H1 (cell line): Measurements from ENCODE around the gene METTL2A. TPM values are rescaled to one million over a fixed set of nuclear protein-coding genes. Genes with fewer than 3 reads are reported as not detected.
A peak's percentile ranks its signal among the peaks of the same experiment; 100 is the strongest.
"Not testable (repeated sequence)": the region's sequence is repeated elsewhere in the genome, so short reads cannot be mapped to it uniquely, and the experiment has no call there.

ENCODE experiments used
- CTCF ChIA-PET: fragments of 300-600 bp; sonication (Branson Sonifier 250); formaldehyde crosslinking; loops from one replicate; lab custom pipeline; 2021; ENCODE audit not compliant: partially characterized antibody; lab: Charles Lee
- POLR2A ChIA-PET: fragments of 300-600 bp; sonication (Branson Sonifier 250); formaldehyde crosslinking; loops from one replicate; lab custom pipeline; 2021; ENCODE audit warnings: inconsistent platforms; ENCODE audit not compliant: partially characterized antibody; lab: Charles Lee
- DNase-seq, 2 experiments: peaks; one replicate each; pipeline versions ENCODE4 v3.0.0 to v3.0.0-alpha.2; 2010 to 2022; ENCODE audit warnings: low spot score in 2 of 2, low read depth in 1 of 2, mixed read lengths in 1 of 2
- FAIRE-seq: peaks from 2 replicates; lab custom pipeline; 2011; peaks lifted over from hg19 to GRCh38; lab: Jason Lieb, UNC
- H2AFZ ChIP-seq: 2 replicates; pipeline ENCODE4 v1.8.1; 2012; ENCODE audit warnings: low read length, inconsistent platforms
- H2AK5ac ChIP-seq: 2 replicates; pipeline ENCODE4 v1.6.1; 2013; ENCODE audit warnings: low read depth, low read length
- H2BK120ac ChIP-seq: replicated peaks from 2 replicates; pipeline ENCODE3; 2013; ENCODE audit warnings: low read depth, low read length, inconsistent platforms
- H2BK12ac ChIP-seq: 2 replicates; pipeline ENCODE4 v1.6.1; 2013; ENCODE audit warnings: low read depth, low read length
- H2BK15ac ChIP-seq: 2 replicates; pipeline ENCODE4 v1.6.1; 2013; ENCODE audit warnings: low read length
- H2BK20ac ChIP-seq: 2 replicates; pipeline ENCODE4 v1.6.1; 2013; ENCODE audit warnings: low read length
- H2BK5ac ChIP-seq: 2 replicates; pipeline ENCODE4 v1.6.1; 2013; ENCODE audit warnings: low read depth, low read length
- H3K14ac ChIP-seq: 2 replicates; pipeline ENCODE4 v1.6.1; 2013; ENCODE audit warnings: inconsistent platforms; ENCODE audit not compliant: insufficient read length
- H3K18ac ChIP-seq: 2 replicates; pipeline ENCODE4 v1.6.1; 2013; ENCODE audit warnings: low read length; ENCODE audit errors: extremely low read depth
- H3K23ac ChIP-seq: 2 replicates; pipeline ENCODE4 v1.6.1; 2013; ENCODE audit warnings: inconsistent platforms; ENCODE audit not compliant: insufficient read length
- H3K23me2 ChIP-seq: 2 replicates; pipeline ENCODE4 v1.6.1; 2013; ENCODE audit warnings: low read depth, low read length
- H3K27ac ChIP-seq: 2 replicates; pipeline ENCODE4 v1.6.1; 2011; ENCODE audit warnings: low read depth, low read length, inconsistent platforms
- H3K27me3 ChIP-seq, 4 experiments: replicated peaks in 1 of 4; 1 replicate in 1 of 4; 2 replicates in 3 of 4; pipeline versions ENCODE4 v1.6.1 to v1.8.1; 2011 to 2013; ENCODE audit warnings: low read length in 3 of 4, mild to moderate bottlenecking in 3 of 4, inconsistent platforms in 2 of 4, mixed read lengths in 2 of 4, moderate library complexity in 1 of 4; ENCODE audit not compliant: control insufficient read depth in 3 of 4, insufficient read depth in 3 of 4; ENCODE audit errors: extremely low read depth in 1 of 4
- H3K36me3 ChIP-seq, 4 experiments: 2 replicates each; pipeline versions ENCODE4 v1.6.1 to v1.8.1; 2011 to 2013; ENCODE audit warnings: mild to moderate bottlenecking in 4 of 4, low read length in 3 of 4, moderate library complexity in 2 of 4, control low read depth in 1 of 4, inconsistent platforms in 1 of 4; ENCODE audit not compliant: insufficient read depth in 4 of 4, control insufficient read depth in 2 of 4
- H3K4ac ChIP-seq: replicated peaks from 2 replicates; pipeline ENCODE3; 2013; ENCODE audit warnings: low read length, low read depth, mixed read lengths, inconsistent platforms; ENCODE audit not compliant: insufficient read length
- H3K4me1 ChIP-seq, 4 experiments: replicated peaks in 1 of 4; 1 replicate in 1 of 4; 2 replicates in 3 of 4; pipeline versions ENCODE4 v1.6.1 to v1.8.1; 2011 to 2013; ENCODE audit warnings: low read length in 3 of 4, inconsistent platforms in 2 of 4, mixed read lengths in 1 of 4; ENCODE audit not compliant: insufficient read depth in 4 of 4, control insufficient read depth in 3 of 4
- H3K4me2 ChIP-seq, 2 experiments: 2 replicates each; pipeline versions ENCODE4 v1.6.1 to v1.8.1; 2011 to 2013; ENCODE audit warnings: low read depth in 2 of 2, low read length in 2 of 2, control low read depth in 1 of 2, inconsistent platforms in 1 of 2, mild to moderate bottlenecking in 1 of 2; ENCODE audit not compliant: insufficient read depth in 1 of 2
- H3K4me3 ChIP-seq, 4 experiments: fragments of 200-600, 300-600 bp in 1 of 4; sonication (generic), shearing (Covaris generic), sonication (Bioruptor Twin) in 1 of 4; 2 replicates each; pipeline versions ENCODE4 v1.5.1 to v1.8.1; 2011 to 2016; ENCODE audit warnings: low read length in 4 of 4, low read depth in 3 of 4, control low read depth in 2 of 4, inconsistent platforms in 2 of 4, mild to moderate bottlenecking in 2 of 4, mixed read lengths in 1 of 4, moderate library complexity in 1 of 4; ENCODE audit not compliant: insufficient read depth in 2 of 4; ENCODE audit errors: extremely low read depth in 1 of 4
- H3K56ac ChIP-seq: replicated peaks from 2 replicates; pipeline ENCODE3; 2013; ENCODE audit warnings: low read depth, mild to moderate bottlenecking, mixed read lengths, low read length, inconsistent platforms; ENCODE audit not compliant: insufficient read length
- H3K79me1 ChIP-seq: 2 replicates; pipeline ENCODE4 v1.6.1; 2013; ENCODE audit warnings: low read depth, low read length, control low read depth
- H3K79me2 ChIP-seq, 2 experiments: 2 replicates each; pipeline versions ENCODE4 v1.6.1 to v1.8.1; 2012 to 2013; ENCODE audit warnings: low read length in 2 of 2, mild to moderate bottlenecking in 2 of 2, inconsistent platforms in 1 of 2; ENCODE audit not compliant: insufficient read depth in 2 of 2, control insufficient read depth in 1 of 2
- H3K9ac ChIP-seq, 4 experiments: replicated peaks in 1 of 4; 1 replicate in 1 of 4; 2 replicates in 3 of 4; pipeline versions ENCODE4 v1.6.1 to v1.8.1; 2011 to 2013; ENCODE audit warnings: low read depth in 3 of 4, low read length in 3 of 4, control low read depth in 2 of 4, mild to moderate bottlenecking in 2 of 4, moderate library complexity in 2 of 4, inconsistent platforms in 1 of 4; ENCODE audit errors: extremely low read depth in 1 of 4
- H3K9me3 ChIP-seq, 2 experiments: 2 replicates each; pipeline versions ENCODE4 v1.6.1 to v1.8.1; 2012 to 2013; ENCODE audit warnings: mild to moderate bottlenecking in 2 of 2, moderate library complexity in 2 of 2, control low read depth in 1 of 2, inconsistent platforms in 1 of 2, low read depth in 1 of 2, low read length in 1 of 2, mixed read lengths in 1 of 2; ENCODE audit not compliant: insufficient read depth in 2 of 2
- H4K20me1 ChIP-seq, 2 experiments: replicated peaks in 1 of 2; 2 replicates each; pipeline versions ENCODE3 to v1.8.1; 2011 to 2013; ENCODE audit warnings: inconsistent platforms in 2 of 2, low read length in 2 of 2, mild to moderate bottlenecking in 1 of 2; ENCODE audit not compliant: insufficient read depth in 2 of 2, control insufficient read depth in 1 of 2
- H4K5ac ChIP-seq: 2 replicates; pipeline ENCODE4 v1.6.1; 2013; ENCODE audit warnings: low read length, low read depth, mixed read lengths, inconsistent platforms; ENCODE audit not compliant: insufficient read length
- H4K8ac ChIP-seq: 2 replicates; pipeline ENCODE4 v1.8.0; 2013; ENCODE audit warnings: mild to moderate bottlenecking, moderate library complexity, low read length, inconsistent platforms; ENCODE audit not compliant: insufficient read depth; ENCODE audit errors: extremely low read depth
- H4K91ac ChIP-seq: replicated peaks from 2 replicates; pipeline ENCODE3; 2013; ENCODE audit warnings: low read length, mixed read lengths, inconsistent platforms; ENCODE audit not compliant: insufficient read length
- WGBS, 2 experiments: shearing (Covaris generic) in 1 of 2; methylation state at CpG; one replicate each; pipeline versions ENCODE4 v1.1.6 to v1.1.7; 2013 to 2015; ENCODE audit warnings: low lambda C conversion rate in 2 of 2, mixed read lengths in 2 of 2, inconsistent platforms in 1 of 2, low coverage in 1 of 2, missing lambda C conversion rate in 1 of 2; ENCODE audit not compliant: insufficient replicate concordance in 2 of 2, insufficient coverage in 1 of 2, insufficient read length in 1 of 2; ENCODE audit errors: extremely low coverage in 1 of 2, missing lambda C conversion rate in 1 of 2; 5-methylcytosine and 5-hydroxymethylcytosine counted together
- polyA plus RNA-seq, 7 experiments: library from polyadenylated mRNA; depleted of rRNA in 3 of 7; stranded (reverse) in 5 of 7; unstranded in 2 of 7; fragments of >200 nt in 5 of 7; fragments of 200-250 nt in 2 of 7; gene quantifications; 1 replicate in 5 of 7; 2 replicates in 1 of 7; 4 replicates in 1 of 7; pipeline versions ENCODE4 v1.2.1 to v1.2.3, GENCODE V29; 2011 to 2013; ENCODE audit warnings: missing spikeins in 2 of 7, mixed read lengths in 2 of 7
- total RNA-seq: library from RNA; stranded (reverse); fragmentation: NEBNext Ultra II Directional; extraction: Animal tissue kit (Norgen Biotek cat#: 25700); gene quantifications from 2 replicates; pipeline ENCODE4 v1.2.1, GENCODE V29; 2021

The METTL2A gene
- total and polyA plus RNA-seq, 2 of the 8 experiments (the other 6 are each of a cell fraction or from before 2014, with no cell fraction given), result 16.2 to 40.5 TPM

DNA sequence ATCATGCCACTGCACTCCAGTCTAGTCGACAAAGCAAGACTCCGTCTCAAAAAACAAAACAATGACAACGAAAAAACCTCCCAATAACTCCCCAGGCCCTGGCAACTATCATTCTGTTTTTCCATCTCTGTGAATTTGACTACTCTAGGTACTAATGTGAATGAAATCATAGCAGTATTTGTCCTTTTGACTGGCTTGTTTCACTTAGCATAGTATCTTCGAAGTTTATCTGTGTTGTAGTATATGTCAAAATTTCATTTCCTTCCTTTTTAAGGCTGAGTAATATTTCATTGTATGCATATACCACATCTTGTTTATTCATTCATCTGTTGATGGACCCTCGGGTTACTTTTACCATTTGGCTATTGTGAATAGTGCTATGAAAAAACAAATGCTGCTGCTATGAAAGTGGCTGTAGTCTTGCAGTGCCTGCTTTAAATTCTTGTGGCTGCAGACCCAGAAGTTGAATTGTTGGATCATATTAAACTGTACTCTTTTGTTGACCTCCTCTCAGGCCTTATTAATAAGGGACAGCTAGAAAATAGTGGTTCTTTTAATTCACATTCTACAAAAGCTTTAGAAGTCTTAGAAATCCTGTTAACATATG is 69.5 kb downstream of the METTL2A start:
- H4K8ac ChIP-seq, H3K56ac ChIP-seq, H4K5ac ChIP-seq, H3K23ac ChIP-seq, H3K23me2 ChIP-seq, POLR2A ChIA-PET, H3K79me1 ChIP-seq, H3K9ac ChIP-seq, H2BK20ac ChIP-seq, H2BK5ac ChIP-seq, CTCF ChIA-PET, H3K4me1 ChIP-seq, H3K27ac ChIP-seq, H3K4me2 ChIP-seq, H3K27me3 ChIP-seq, H2AFZ ChIP-seq, H4K20me1 ChIP-seq, H3K4me3 ChIP-seq, DNase-seq, H2BK15ac ChIP-seq, H3K9me3 ChIP-seq, H2BK12ac ChIP-seq, H2BK120ac ChIP-seq, H3K18ac ChIP-seq, H4K91ac ChIP-seq, H2AK5ac ChIP-seq, H3K14ac ChIP-seq, H3K4ac ChIP-seq, H3K36me3 ChIP-seq, FAIRE-seq: not testable (repeated sequence)
- WGBS, 2 experiments, result 84% methylated on average over 5 of the region's 5 CpGs; no CpG with 5 or more reads in 1 of the 2 experiments
- H3K79me2 ChIP-seq, result peaks cover 0 to 80% of the 10 kb centered on the region in 2 experiments; a peak in 3 of 4 replicates

DNA sequence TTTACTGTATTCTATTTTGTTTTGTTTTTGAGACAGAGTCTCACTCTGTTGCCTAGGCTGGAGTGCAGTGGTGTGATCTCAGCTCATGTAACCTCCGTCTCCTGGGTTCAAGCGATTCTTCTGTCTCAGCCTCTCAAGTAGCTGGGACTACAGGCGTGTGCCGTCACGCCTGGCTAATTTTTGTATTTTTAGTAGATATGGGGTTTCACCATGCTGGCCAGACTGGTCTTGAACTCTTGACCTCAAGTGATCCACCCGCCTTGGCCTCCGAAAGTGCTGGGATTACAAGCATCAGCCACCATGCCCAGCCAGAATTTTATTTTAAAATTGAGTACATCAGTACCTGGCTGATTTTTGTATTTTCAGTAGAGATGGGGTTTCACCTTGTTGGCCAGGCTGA is 70.4 kb downstream of the METTL2A start:
- H2BK120ac ChIP-seq, H3K9me3 ChIP-seq, H2AFZ ChIP-seq, FAIRE-seq, H2AK5ac ChIP-seq, H4K8ac ChIP-seq, CTCF ChIA-PET, H2BK15ac ChIP-seq, H4K20me1 ChIP-seq, H3K9ac ChIP-seq, H3K56ac ChIP-seq, H3K18ac ChIP-seq, H3K4ac ChIP-seq, H3K4me1 ChIP-seq, H3K23ac ChIP-seq, H3K4me2 ChIP-seq, H3K27me3 ChIP-seq, H3K4me3 ChIP-seq, H2BK20ac ChIP-seq, H3K27ac ChIP-seq, POLR2A ChIA-PET, H3K23me2 ChIP-seq, H3K36me3 ChIP-seq, H3K14ac ChIP-seq, H2BK5ac ChIP-seq, H4K5ac ChIP-seq, H2BK12ac ChIP-seq, H3K79me1 ChIP-seq, H4K91ac ChIP-seq: not testable (repeated sequence)
- peaks cover 0 to 78% of the 10 kb centered on the region in 2 experiments; a peak in 3 of 4 replicates for H3K79me2 ChIP-seq
- WGBS, 2 experiments, result 95% methylated on average over 7 of the region's 7 CpGs; no CpG with 5 or more reads in 1 of the 2 experiments
- DNase-seq, result peak in 1 of 2 experiments; percentile 3
